NOMO-1 treated with DMSO at 0.1 percent for 48 hours (cell line): ENCODE data around the gene AP1M1.
A peak's percentile ranks its signal among the peaks of the same experiment; 100 is the strongest.
"Not testable (repeated sequence)": the region's sequence is repeated elsewhere in the genome, so short reads cannot be mapped to it uniquely, and the experiment has no call there.

Source experiments
- DNase-seq: peaks from one replicate; lab custom pipeline; 2025; ENCODE audit not compliant: unreplicated experiment; lab: John Stamatoyannopoulos, UW

The AP1M1 gene

DNA sequence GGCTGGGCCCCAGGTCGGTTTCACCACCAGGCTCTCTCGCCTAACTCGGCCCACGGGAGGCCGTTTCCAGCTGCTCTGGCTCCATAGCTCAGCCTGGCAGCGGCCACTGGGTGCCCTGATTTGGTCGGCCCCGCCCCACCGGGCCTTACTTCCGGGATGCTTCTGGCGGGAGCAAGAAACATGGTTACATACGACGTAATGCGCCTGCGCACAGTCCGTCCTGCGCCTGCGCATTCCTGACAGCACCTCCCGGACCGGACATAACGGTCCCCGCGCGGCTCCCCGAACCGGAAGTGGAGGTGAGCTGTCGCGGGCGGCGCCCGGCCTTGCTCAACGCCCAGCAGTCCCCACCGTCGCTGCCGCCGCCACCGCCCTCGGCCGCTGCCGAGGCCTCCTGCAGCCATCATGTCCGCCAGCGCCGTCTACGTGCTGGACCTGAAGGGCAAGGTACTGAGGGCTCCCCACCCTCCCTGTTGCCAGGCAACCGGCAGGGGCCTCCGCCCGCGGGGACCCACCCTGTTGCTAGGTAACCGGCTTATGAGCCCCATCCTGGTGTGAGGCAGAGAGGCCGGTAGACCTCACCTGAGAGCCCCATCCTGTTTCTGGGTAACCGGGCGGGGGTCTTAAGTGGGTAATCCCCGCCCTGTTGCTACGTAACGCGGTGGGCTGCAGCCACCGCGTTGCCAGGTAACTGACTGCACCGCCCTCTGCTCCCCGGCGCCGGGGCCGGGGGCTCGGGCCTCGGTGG is at the start of gene AP1M1:
AP1M1 (plus strand) TSS at position 290 of the 748 bp plus-strand sequence; CDS start at position 406, 116 bp downstream.
- peak; percentile 95 for DNase-seq

DNA sequence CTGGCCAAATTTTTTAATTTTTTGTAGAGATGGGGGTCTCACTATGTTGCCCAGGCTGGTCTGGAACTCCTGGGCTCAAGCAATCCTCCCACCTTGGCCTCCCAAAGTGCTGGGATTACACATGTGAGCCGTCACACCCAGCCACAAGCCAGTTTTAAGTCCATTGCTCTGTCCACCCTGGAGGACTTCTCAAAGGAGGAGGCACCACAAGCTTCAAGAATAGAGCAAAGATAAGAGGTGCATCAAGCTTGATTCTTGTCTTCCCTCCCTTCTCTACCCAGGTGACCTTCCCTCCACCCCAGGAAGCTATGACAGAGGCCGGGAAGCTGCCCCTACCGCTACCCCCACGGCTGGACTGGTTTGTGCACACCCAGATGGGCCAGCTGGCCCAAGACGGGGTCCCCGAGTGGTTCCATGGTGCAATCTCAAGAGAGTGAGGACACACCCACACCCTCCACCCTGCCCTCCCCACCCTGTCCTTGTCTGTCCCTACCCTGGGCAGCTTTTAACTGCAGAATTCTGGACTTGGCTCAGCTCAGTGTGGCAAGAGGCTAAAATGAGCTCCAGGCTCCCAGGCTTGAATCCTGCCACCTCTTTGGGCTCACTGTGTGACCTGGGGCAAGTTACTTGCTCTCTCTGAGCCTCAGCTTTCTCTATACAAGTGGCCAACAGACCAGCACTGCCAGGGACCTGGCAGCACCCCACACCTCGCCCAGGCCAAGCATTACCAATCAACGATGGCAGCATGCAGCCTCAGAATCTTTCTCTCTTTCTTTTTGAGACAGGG is 49.1 kb upstream of the AP1M1 start:
- no peak for DNase-seq

DNA sequence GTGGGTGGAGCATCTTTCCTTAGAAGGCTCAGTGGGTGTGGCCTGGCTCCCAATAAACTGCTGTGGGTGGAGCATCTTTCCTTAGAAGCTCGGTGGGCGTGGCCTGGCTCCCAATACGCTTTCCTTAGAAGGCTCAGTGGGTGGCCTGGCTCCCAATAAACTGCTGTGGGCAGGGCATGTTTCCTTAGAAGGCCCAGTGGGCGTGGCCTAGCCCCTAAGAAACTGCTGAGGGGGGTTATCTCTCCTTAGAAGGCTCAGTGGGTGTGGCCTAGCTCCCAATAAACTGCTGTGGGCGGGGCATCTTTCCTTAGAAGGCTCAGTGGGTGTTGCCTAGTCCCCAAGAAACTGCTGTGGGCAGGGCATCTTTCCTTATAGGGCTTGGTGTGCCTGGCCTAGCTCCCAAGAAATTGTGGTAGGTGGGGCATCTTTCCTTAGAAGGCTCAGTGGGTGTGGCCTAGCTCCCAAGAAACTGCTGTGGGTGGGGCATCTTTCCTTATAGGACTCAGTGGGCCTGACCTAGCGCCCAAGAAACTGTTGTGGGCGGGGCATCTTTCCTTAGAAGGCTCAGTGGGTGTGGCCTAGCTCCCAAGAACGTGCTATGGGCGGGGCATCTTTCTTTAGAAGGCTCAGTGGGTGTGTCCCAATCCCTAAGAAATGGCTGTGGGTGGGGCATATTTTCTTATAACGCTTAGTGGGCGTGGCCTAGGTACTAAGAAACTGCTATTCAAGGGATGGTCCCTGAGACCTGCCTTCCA is 44.0 kb upstream of the AP1M1 start:
- DNase-seq = peak; percentile 25

DNA sequence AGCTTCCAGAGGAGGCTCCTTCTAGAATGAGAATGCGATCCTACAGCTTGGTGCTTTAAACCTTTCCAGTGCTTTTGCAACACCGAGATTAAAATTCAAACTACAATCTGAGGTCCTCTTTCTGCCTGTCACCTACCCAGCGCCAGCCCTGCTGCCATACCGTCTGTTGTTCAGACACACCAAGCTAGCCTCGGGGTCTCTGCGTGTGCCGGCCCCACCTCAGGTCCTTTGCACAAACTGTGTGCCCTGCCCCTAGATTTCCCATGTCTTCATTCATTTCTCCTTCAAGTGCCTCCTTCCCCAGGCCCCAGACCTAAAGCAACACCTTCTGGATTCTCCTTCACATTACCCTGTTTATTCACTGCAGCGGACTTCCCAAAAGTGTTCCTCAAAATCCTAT is 43.2 kb upstream of the AP1M1 start:
- DNase-seq = no peak

DNA sequence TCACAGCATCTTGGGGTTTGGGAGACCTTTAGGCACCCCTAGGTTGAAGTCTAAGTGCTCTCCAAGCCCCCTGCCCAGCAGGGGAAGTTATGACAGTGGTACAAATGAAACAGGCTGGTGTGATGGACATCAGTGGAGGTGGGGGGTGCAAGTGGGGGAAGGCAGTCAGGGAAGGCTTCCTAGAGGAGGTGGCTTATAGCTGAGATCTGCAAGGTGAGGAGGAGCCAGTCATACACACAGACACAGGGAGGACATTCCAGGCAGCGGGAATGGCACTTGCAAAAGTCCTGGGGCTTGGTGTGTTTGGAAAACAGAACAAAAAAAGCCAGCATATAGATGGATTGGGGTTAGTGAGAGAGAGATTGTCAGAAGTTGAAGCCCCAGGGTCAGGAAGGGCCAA is 42.6 kb upstream of the AP1M1 start:
- DNase-seq = no peak

DNA sequence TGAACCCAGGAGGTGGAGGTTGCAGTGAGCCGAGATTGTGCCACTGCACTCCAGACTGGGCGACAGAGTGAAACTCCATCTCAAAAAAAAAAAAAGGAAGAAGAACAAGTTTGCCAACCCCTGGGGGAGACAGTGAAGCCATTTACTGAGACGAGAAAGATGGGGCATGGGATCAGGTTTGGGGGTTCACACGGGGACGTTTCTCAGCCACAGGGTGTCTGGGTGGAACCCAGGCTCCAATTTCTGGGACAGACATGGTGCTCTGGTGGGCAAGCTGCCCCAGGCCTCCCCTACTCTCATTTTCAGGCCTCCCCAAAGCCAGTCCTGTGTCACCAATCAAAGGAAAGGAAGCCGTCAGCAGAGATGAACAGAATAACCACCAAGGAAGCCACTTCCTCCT is 40.8 kb upstream of the AP1M1 start:
- no peak for DNase-seq

DNA sequence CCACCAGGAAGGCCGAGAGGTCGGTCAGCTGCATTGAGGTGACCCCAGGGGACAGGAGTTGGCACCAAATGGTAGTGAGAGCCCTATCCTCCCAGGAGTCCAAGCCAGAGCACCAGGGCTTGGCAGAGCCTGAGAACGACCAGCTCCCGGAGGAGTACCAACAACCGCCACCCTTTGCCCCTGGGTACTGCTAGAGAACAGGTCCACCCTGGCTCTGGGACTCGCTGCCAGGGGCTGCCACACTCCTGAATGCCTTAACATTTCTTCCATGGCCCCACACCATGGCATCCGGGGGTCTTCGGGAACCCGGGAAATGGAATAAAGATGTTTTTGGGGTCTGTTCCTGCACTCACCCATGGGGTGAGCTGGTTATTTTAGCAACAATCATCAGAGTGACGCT is 40.1 kb upstream of the AP1M1 start:
- no peak for DNase-seq

DNA sequence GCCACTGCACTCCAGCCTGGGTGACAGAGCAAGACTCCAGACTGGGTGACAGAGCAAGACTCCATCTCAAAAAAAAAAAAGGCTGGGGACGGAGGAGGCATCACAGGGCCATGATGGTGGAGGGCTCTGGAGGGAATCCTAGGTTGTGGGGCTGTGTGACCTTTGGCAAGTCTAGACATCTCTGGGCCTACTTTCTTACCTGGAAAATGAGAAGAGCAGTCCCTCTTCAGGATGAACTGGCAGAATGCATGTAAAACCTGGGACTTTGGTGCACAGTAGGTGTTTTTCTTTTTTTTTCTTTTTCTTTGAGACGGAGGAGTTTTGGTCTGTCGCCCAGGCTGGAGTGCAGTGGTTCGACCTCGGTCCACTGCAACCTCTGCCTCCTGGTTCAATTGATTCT is 38.1 kb upstream of the AP1M1 start:
- no peak for DNase-seq

DNA sequence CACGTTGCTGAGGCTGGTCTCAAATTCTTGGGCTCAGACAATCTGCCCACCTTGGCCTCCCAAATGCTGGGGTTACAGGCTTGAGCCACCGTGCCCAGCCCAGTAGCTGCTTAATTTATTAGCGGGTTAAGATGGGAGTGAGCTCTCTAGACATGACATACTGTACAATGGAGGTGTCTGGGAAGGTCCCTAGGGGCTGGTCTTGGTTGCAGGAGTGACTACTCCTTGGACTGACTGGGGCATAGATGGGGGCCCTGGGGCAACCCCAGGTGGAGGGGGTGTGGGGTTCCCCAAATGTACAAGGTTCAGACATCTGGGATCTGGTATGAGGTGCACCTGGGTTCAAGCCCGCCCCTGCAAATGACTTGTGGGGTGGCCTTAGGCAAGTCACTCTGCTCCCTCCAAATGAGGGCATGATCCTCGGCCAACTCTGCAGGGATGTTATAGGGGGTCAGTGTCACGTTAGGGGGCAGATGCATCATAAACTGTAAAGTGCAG is 37.2 kb upstream of the AP1M1 start:
- DNase-seq = no peak

DNA sequence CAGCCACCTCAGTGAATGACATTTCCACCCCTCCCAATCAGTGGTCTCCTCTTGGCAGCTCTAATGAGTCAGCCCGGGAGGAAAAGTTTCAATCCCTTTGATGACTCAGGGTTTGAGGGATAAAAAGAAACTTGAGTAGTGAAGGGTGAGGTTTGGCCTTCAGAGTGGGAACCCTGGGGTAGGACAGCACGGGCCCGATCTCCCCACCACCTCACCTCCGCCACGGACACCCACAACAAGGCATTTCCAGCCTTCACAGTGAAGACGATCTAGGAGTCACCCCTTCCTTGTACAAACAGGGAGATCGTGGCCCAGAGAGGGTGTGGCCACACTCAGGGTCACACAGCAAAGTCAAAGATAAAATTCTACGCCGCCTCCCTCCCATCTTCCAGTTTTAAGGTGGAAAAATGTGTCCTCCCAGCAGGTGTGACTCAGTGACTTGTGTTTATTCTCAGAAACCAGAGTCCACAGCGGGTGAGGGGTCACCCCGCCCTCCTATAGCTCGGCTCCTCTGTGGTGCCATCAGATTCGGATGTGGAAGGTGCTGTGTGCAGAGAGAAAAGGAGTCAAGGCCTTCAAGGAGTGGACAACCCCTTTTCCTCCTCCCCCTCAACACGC is 36.7 kb upstream of the AP1M1 start:
- DNase-seq = no peak

DNA sequence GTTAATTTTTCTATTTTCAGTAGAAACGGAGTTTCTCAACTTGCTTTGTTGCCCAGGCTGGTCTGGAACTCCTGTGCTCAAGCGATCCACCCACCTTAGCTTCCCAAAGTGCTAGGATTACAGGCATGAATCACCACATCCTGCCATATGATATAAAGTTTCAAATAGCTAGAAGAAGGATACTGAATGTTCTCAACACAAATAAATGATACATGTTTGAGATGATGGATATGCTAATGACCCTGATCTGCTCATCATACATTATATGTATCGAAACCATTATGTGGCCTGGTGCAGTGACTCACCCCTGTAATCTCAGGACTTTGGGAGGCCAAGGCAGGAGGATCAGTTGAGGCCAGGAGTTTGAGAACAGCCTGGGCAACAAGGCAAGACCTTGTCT is 35.9 kb upstream of the AP1M1 start:
- DNase-seq = no peak

DNA sequence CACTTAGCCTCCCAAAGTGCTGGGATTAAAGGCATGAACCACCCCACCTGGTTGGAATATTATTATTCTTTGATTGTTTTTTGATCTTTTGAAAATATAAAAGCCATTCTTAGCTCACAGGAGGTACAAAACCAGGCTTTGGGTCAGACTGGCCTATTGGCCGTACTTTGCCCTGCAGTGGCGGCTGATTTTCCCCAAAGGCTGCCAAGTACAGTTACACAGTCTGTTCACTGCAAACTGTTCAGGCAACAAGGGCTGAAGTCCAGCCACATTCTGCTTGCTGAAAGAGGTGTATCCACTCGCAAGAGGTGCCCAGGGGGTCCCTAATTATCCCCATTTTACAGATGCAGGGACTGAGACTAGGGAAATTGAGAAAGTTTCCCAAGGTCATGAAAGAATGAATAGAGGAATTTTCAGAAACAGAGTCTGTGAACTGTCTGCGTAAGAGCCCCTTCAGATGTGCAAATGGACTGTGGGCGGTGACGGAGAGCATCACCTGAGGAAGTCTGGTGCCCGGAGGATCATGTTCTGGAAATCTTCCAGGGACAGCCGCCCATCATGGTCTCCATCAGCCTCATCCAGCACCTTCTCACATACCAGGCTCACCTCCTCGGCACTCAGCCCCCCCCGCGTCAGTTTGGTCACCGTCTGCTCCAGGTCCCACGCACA is 33.4 kb upstream of the AP1M1 start:
- no peak for DNase-seq

DNA sequence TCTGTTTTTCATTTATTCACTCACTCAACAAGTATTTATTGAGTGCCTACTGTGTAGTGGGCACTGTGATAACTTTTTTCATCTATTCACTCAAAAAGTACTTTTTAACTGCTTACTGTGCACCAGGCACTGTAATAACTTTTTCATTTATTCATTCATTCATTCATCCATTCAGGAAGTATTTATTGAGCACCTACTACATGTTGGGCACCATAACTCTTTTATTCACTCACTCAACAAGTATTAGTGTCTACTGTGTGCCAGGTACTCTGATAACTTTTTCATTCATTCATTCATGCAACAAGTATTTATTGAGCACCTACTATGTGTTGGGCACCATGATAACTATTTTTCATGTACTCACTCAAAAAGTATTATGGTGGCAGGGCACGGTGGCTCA is 31.3 kb upstream of the AP1M1 start:
- no peak for DNase-seq

DNA sequence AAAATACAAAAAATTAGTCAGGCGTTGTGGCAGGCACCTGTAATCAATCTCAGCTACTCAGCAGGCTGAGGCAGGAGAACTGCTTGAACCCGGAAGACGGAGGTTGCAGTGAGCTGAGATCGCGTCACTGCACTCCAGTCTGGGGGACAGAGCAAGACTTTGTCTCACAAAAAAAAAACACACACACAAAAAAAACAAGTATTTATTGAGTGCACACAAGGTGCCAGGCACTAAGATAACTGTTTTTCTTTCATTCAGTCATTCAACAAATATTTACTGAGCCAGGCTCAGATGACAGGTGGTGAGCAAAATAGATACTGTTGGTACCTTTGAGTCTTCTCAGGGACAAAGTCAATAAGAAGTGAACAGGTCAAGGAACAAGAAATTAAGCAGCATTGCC is 30.7 kb upstream of the AP1M1 start:
- no peak for DNase-seq

DNA sequence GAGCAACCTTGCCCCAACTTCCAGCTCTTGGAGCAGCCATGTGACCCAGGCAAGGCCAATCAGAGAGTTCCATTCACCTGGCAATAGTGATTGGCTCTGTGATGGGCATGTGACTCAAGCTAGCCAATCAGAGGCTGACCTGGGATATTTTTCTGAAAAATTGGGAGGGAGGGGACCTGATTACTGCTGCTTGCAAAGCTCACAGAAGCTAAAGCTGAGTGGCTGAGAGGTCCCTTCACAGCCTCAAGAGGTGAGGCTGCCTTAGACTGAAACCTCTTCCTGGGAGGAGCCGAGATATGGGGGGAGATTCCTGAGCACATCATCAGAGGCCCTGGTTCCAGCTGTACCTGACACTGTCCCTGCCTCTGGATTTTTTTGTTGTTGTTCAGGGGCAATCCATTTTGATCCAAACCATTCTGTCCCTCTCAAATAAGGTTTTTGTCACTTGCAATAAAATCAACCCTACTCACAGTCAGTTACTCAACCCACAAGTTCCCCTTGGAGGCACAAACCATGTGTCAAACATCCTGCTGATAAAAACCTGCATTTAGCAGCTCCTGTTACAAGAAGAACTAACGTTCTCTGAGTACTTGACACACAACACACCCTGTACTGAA is 29.1 kb upstream of the AP1M1 start:
- peak; percentile 87 for DNase-seq

DNA sequence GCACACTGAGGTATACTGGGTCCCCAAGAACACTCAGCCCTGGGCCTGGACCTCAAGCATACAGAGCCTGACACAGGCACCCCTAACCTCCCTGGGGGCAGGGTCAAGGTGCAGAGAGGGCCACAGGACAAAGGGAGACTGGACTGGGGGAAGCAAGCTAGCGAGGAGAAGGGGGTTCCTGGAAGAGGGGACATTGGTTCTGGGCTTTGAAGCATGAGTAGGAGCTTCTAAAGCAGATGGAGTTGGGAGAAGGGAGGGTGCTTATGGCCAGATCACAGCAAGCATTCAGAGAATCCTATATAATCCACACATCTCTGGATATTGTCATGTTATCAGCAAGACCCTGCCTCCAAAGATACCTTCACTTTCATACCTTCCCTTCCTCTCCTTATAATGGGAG is 27.6 kb upstream of the AP1M1 start:
- no peak for DNase-seq

DNA sequence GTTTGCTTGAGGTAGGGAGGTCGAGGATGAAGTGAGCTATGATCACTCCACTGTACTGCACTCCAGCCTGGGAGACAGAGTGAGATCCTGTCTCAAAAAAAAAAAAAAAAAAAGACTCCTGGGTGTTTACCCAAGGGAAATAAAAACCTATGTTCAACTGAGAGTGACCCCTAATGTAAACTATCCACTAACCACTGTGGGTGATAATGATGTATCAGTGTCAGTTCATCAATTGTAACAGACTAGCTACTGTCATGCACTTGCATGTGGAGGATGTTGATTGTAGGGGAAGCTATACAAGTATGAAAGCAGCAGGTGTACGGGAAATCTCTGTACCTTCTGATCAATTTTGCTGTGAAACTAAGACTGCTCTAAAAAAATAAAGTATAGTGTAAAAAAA is 21.8 kb upstream of the AP1M1 start:
- DNase-seq = no peak

DNA sequence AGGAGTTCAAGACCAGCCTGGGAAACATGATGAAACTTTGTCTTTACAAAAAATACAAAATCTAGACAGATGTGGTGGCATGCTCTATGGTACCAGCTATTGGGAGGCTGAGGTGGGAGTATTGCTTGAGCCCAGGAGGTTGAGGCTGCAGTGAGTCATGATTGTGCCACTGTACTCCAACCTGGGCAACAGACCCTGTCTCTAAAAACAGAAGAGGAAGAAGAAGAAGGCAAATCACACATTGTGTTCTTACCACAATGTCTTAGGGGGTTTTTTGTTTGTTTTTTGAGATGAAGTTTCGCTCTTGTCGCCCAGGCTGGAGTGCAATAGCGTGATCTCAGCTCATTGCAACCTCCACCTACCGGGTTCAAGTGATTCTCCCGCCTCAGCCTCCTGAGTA is 18.8 kb upstream of the AP1M1 start:
- DNase-seq = not testable (repeated sequence)

DNA sequence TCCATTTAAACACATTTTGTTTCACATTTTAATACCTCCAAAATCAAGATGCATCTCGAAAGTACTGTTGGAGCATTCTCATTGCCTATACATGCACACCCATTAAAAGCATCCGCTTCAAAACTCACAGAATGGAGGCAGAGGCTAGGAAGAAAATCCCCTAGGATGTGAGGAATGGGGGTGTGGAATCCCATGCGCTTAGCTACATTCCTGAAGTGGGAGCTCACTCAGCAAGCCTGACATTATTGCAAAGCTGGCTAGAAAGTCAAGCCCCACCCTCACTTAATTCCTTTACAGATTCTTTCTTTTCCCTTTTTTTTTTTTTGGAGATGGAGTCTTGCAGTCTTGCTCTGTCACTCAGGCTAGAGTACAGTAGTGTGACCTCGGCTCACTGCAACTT is 17.1 kb upstream of the AP1M1 start:
- no peak for DNase-seq

DNA sequence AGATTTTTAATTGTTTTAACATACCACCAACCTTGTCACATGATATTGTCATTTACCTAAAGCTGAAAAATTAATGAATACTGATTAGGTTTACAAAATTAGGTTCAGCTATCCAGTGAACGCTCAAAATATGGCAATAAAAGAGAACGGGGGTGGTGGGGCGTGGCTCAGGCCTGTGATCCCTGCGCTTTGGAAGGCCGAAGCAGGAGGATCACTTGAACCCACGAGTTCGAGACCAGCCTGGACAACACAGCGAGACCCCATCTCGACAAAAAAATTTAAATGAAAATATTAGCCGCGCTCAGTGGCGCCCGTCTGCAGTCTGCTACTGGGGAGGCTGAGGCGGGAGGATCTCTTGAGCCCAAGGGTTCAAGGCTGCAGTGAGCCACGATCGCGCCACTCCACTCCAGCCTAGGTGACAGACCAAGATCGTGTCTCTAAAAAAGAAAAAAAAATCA is 13.0 kb upstream of the AP1M1 start:
- no peak for DNase-seq
